Activated B cell treated with CpG ODN at 0.5 μM for 24 hours (primary cell): ENCODE results near the gene DCLK2. TPM values are rescaled to one million over a fixed set of nuclear protein-coding genes. Genes with fewer than 3 reads are reported as not detected.

Experiments
- ATAC-seq: fragments of 200-7000 bp; cut with Tn5 transposase; one replicate; pipeline ENCODE4 v1.10.0; 2021; ENCODE audit warnings: low read depth, mild to moderate bottlenecking, moderate library complexity
- CTCF ChIA-PET: fragments of 350-600 bp; sonication (Branson Sonifier 250); formaldehyde crosslinking; loops from one replicate; lab custom pipeline; 2021; ENCODE audit warnings: antibody characterized with exemption; lab: Charles Lee
- POLR2A ChIA-PET: fragments of 350-600 bp; sonication (Branson Sonifier 250); formaldehyde crosslinking; loops from one replicate; lab custom pipeline; 2021; ENCODE audit warnings: antibody characterized with exemption; lab: Charles Lee
- DNase-seq: peaks from one replicate; pipeline ENCODE4 v3.0.0; 2022
- H3K27ac Mint-ChIP-seq: one replicate; pipeline ENCODE4 v1.8.0; 2020; ENCODE audit warnings: mixed read lengths
- H3K27me3 Mint-ChIP-seq: one replicate; pipeline ENCODE4 v1.8.0; 2021; ENCODE audit warnings: mixed read lengths
- H3K36me3 Mint-ChIP-seq: one replicate; pipeline ENCODE4 v1.8.0; 2021; ENCODE audit warnings: low read depth, mixed read lengths
- H3K4me1 Mint-ChIP-seq: one replicate; pipeline ENCODE4 v1.8.0; 2021; ENCODE audit warnings: mixed read lengths
- H3K4me3 Mint-ChIP-seq: one replicate; pipeline ENCODE4 v1.8.0; 2020; ENCODE audit warnings: mild to moderate bottlenecking, mixed read lengths
- H3K9me3 Mint-ChIP-seq: one replicate; pipeline ENCODE4 v1.8.0; 2020; ENCODE audit warnings: mixed read lengths
- intact Hi-C: fragments of 100-400 bp; cut with micrococcal nuclease; formaldehyde crosslinking; loops from one replicate; pipeline ENCODE4 v1.15.1; 2024
- total RNA-seq: library from RNA; stranded (reverse); gene quantifications from 2 replicates; pipeline ENCODE4 v1.2.3, GENCODE V29; 2022
- TF ChIP-seq, protein P1 (sequence below): fragments of 200-600 bp; IDR thresholded peaks from one replicate; pipeline ENCODE4 v1.8.0; 2022; ENCODE audit warnings: antibody characterized with exemption, mild to moderate bottlenecking

The DCLK2 gene
- total RNA-seq, 1 donor from 2014 or later: 3.4 TPM

DNA sequence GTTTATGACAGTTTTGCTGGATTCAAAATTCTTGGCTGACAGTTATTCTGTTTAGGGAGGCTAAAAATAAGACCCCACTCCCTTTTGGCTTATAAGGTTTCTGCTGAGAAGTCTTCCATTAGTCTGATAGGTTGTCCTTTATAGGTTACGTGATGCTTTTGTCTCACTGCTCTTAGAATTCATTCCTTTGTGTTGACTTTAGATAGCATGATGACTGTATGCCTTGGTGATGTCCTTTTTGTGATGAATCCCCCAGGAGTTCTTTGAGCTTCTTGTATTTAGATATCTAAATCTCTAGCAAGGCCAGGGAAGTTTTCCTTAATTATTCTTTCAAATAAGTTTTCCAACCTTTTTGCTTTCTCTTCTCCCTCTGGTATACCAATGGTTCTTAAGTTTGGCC is 36.4 kb downstream of the DCLK2 start:
- POLR2A ChIA-PET: no interaction called here

GRCh38 chr4:150115851-150116250 is 37.6 kb downstream of the DCLK2 start:
- Mint-ChIP-seq H3K27ac (no peak overlapping the region), H3K4me3 (no peak overlapping the region), H3K36me3 (no peaks in the 10 kb centered on the region), H3K27me3 (peaks cover 6% of the 10 kb centered on the region), H3K9me3 (peaks cover 19% of the 10 kb centered on the region), H3K4me1 (no peaks in the 10 kb centered on the region)
- ATAC-seq: no peak
- DNase-seq: no peak
- intact Hi-C loops: no loop called here
- TF ChIP-seq, protein P1, sequence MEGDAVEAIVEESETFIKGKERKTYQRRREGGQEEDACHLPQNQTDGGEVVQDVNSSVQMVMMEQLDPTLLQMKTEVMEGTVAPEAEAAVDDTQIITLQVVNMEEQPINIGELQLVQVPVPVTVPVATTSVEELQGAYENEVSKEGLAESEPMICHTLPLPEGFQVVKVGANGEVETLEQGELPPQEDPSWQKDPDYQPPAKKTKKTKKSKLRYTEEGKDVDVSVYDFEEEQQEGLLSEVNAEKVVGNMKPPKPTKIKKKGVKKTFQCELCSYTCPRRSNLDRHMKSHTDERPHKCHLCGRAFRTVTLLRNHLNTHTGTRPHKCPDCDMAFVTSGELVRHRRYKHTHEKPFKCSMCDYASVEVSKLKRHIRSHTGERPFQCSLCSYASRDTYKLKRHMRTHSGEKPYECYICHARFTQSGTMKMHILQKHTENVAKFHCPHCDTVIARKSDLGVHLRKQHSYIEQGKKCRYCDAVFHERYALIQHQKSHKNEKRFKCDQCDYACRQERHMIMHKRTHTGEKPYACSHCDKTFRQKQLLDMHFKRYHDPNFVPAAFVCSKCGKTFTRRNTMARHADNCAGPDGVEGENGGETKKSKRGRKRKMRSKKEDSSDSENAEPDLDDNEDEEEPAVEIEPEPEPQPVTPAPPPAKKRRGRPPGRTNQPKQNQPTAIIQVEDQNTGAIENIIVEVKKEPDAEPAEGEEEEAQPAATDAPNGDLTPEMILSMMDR: no peak
- CTCF ChIA-PET: no interaction called here
- POLR2A ChIA-PET: no interaction called here

More for the DNA sequence above, 36.4 kb downstream of the DCLK2 start:
- no peaks in the 10 kb centered on the region for H3K4me1 Mint-ChIP-seq
- no peak for DNase-seq
- H3K27me3 Mint-ChIP-seq: peaks cover 6% of the 10 kb centered on the region
- no peaks in the 10 kb centered on the region for H3K36me3 Mint-ChIP-seq
- intact Hi-C loops: no loop called here
- peaks cover 19% of the 10 kb centered on the region for H3K9me3 Mint-ChIP-seq
- CTCF ChIA-PET: no interaction called here
- H3K27ac Mint-ChIP-seq: no peak overlapping the region
- no peak for ATAC-seq
- H3K4me3 Mint-ChIP-seq: no peak overlapping the region
- TF ChIP-seq, protein P1: no peak

DNA sequence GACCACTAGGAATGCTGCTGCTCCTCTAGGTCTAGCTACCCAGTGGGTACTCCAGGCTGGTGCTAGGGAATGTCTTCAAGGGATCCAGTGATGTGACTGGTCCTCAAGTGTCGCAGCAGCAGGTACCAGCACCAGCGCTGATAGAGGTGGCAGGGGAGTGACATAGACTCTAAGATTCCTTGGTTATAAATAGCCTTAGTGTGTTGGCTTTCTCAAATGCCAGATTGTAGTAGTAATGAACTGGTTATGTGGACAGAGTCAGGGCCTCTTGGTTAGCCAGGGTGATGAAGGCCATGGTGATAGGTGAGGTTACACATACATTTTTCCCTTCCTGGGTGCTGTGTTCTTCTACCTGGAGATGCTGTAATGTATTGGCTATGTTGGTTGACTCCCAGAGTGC is 38.3 kb downstream of the DCLK2 start:
- intact Hi-C loops: no loop called here
- POLR2A ChIA-PET: no interaction called here
- no peak for DNase-seq

DNA sequence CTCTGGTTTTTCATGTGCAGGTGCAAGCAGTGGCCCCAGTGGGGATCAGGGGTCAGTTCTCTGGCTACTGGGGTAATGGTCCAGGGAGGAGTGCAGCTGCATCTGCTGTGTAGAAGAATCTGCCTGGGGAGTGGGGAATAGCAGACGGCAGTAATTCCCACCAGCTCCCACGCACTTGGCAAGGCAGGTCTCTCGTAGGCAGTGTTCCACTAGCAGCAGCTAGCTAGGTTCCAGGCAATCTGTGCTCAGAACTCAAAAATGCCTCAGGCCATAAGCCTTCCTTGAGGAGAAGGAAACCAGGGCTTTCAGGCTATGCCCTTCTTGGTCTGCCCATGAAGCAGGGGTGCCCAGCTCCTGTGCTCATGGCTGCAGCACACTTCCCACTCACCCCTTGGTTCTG is 38.8 kb downstream of the DCLK2 start:
- no peak for ATAC-seq
- H3K27me3 Mint-ChIP-seq: peaks cover 6% of the 10 kb centered on the region
- no peak overlapping the region for H3K4me3 Mint-ChIP-seq
- CTCF ChIA-PET: no interaction called here
- H3K36me3 Mint-ChIP-seq: no peaks in the 10 kb centered on the region
- TF ChIP-seq, protein P1: no peak
- no peak overlapping the region for H3K27ac Mint-ChIP-seq
- no peak for DNase-seq
- peaks cover 24% of the 10 kb centered on the region for H3K9me3 Mint-ChIP-seq
- POLR2A ChIA-PET: no interaction called here
- H3K4me1 Mint-ChIP-seq: no peaks in the 10 kb centered on the region
- intact Hi-C loops: no loop called here

More for the DNA sequence above, 38.3 kb downstream of the DCLK2 start:
- Mint-ChIP-seq H3K4me1 (no peaks in the 10 kb centered on the region), H3K4me3 (no peak overlapping the region), H3K27me3 (peaks cover 6% of the 10 kb centered on the region), H3K9me3 (peaks cover 20% of the 10 kb centered on the region), H3K36me3 (no peaks in the 10 kb centered on the region), H3K27ac (no peak overlapping the region)
- ATAC-seq: no peak
- CTCF ChIA-PET: no interaction called here
- TF ChIP-seq, protein P1: no peak

DNA sequence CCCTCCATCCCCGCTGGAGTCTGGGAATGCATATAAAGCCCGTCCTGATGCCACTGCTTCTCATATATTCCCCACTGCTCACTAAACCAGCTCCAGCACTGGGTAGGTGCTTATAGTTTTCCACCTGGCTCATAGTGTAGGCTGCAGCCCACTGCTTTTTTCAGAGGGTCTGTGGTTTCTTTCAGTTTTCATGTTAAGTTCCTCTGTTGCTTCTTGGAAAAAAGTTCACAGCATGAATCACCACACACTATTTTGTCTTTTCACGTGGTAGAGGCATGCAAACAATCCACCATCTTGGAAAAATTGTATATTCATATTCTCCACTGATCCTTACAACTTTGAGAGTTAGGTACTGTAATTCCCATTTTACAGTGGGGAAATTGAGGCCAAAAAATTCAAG is 39.4 kb downstream of the DCLK2 start:
- H3K4me3 Mint-ChIP-seq: no peak overlapping the region
- TF ChIP-seq, protein P1: no peak

More for the DNA sequence above, 39.4 kb downstream of the DCLK2 start:
- intact Hi-C loops: no loop called here
- Mint-ChIP-seq H3K27ac (no peak overlapping the region), H3K36me3 (no peaks in the 10 kb centered on the region), H3K27me3 (peaks cover 8% of the 10 kb centered on the region), H3K9me3 (peaks cover 29% of the 10 kb centered on the region), H3K4me1 (no peaks in the 10 kb centered on the region)
- ChIA-PET CTCF (no interaction called here), POLR2A (no interaction called here)
- DNase-seq (no peak), ATAC-seq (no peak)
